Suprapubic skin (tissue), 4 donors: ENCODE data around the gene SSX2IP.

Experiments used
- EP300 ChIP-seq: sonication (generic); formaldehyde crosslinking; IDR thresholded peaks from one replicate; pipeline ENCODE4 v1.6.1; 2017; ENCODE audit warnings: antibody characterized with exemption
- POLR2A ChIP-seq, 2 donors: fragments of 450-650 bp; IDR thresholded peaks; one replicate each; pipeline ENCODE4 v1.6.1; 2017; ENCODE audit warnings: antibody characterized with exemption in 2 of 2, mild to moderate bottlenecking in 2 of 2, moderate library complexity in 2 of 2
- POLR2AphosphoS5 ChIP-seq, 3 donors: sonication (generic); formaldehyde crosslinking; IDR thresholded peaks; one replicate each; pipeline ENCODE4 v1.6.1; 2017; ENCODE audit warnings: antibody characterized with exemption in 3 of 3
- TF ChIP-seq, protein P1 (sequence below), 2 donors: fragments of 200-600 bp in 1 of 2; fragments of 450-650 bp in 1 of 2; sonication (generic) in 1 of 2; IDR thresholded peaks; one replicate each; pipeline ENCODE4 v1.5.1; 2016 to 2019; ENCODE audit warnings: antibody characterized with exemption in 2 of 2, mild to moderate bottlenecking in 1 of 2, moderate library complexity in 1 of 2

DNA sequence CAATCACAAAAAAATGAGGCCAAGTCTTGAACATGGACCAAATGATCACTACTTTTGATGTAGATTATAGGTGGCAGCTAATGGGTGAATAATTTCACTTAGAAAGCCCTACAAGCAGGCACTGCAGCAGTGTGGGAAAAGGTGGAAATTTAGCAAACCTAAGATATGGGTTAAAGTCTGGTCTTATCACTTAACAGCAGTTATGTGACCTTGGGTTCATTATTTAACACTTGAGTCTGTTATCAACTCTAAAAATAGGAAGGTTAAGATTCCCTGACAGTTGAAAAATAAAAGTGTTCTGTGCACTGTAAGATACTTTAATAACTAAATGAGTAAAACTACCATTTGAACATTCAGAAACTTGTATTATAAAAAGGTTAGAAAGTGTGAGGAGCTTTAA lies 47.5 kb downstream of the SSX2IP start:
- TF ChIP-seq EP300, result no peak
- TF ChIP-seq, protein P1, sequence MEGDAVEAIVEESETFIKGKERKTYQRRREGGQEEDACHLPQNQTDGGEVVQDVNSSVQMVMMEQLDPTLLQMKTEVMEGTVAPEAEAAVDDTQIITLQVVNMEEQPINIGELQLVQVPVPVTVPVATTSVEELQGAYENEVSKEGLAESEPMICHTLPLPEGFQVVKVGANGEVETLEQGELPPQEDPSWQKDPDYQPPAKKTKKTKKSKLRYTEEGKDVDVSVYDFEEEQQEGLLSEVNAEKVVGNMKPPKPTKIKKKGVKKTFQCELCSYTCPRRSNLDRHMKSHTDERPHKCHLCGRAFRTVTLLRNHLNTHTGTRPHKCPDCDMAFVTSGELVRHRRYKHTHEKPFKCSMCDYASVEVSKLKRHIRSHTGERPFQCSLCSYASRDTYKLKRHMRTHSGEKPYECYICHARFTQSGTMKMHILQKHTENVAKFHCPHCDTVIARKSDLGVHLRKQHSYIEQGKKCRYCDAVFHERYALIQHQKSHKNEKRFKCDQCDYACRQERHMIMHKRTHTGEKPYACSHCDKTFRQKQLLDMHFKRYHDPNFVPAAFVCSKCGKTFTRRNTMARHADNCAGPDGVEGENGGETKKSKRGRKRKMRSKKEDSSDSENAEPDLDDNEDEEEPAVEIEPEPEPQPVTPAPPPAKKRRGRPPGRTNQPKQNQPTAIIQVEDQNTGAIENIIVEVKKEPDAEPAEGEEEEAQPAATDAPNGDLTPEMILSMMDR (IDR thresholded peaks at IDR 0.05), result no peak
- no peak for TF ChIP-seq POLR2A (IDR thresholded peaks at IDR 0.05)
- no peak for TF ChIP-seq POLR2AphosphoS5 (IDR thresholded peaks at IDR 0.05)
